Stimulated activated CD8-positive, alpha-beta memory T cell treated with anti-CD3 and anti-CD28 coated beads, Interleukin-7, amount 100 ng/mL, for 4 hours (primary cell): Measurements from ENCODE around the gene GIMAP8.
"Not testable (repeated sequence)": the region's sequence is repeated elsewhere in the genome, so short reads cannot be mapped to it uniquely, and the experiment has no call there.

Experiments used
- DNase-seq, 2 donors: peaks; one replicate each; pipeline ENCODE4 v3.0.0-alpha.2; 2020; ENCODE audit warnings: low read depth in 2 of 2

Gene GIMAP8

DNA sequence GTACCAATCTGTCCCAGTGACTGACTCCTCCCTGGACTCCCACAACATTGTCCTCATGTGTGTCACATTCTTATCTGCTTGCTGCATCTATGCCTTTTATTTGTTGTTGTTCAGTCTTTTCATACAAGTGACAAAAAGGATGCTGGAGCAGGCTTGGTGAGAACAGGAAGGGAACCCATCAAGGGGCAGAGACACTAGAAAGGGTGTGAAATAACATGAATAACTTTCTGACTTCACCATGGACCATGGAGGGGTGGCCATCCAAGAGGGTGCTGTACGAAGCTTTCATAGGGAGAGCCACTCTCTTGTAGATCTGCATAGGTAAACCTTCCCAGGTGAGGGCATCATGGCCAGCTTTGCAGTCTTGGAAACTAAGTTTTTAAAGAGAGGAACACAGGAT, 14.5 kb downstream of the GIMAP8 start:
- DNase-seq: no peak

DNA sequence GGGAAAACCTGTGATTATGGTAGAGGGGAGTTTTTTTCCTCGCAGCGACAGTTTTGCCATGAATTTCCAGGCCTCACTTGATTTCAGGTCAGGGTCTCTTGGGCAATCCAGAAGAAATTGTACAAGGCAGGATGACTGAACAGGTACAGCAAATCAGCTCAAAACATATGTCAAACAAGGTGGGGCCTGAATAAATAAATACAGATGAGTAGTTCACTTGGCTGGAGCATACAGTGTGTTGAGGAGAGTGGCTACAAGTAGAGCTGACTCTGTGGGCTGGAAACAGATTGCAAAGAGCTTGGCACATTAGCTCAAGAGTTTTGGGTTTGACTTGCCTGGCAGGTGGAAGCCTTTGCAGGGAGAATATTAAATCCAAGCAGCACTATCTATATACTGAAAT, 15.0 kb downstream of the GIMAP8 start:
- DNase-seq: no peak

DNA sequence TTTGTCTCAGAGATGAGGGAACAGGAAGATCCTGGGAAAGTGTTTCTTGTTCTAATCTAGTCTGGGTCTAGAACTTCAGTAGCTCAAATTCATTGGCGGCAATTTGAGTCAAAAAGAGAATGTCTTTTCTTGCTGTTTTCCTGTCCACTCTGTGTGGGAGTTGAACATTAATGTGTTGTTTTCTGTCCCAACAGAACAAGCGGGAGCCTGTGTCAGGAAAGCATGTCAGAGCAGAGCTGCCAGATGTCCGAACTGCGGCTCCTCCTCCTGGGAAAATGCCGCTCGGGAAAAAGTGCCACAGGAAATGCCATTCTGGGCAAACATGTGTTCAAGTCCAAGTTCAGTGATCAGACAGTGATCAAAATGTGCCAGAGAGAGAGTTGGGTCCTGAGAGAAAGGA, 16.0 kb downstream of the GIMAP8 start:
- no peak for DNase-seq

DNA sequence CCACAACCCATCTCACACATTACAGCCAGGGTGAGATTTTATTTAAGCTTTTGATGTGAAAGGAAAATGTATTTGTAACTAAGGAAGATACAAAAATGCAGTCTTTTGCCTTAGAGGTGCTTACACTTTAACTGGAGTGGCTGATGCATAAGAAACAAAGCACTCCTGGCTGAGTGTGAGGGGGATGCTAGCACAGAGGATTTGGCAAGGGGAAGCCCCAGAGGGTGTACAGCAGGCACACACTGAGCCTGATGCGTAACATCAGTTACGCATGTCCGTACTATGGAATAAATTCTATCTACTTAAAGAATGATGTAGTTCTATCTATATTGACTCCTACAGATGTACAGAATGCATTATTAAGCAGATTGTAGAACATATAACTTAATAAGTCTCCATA, 17.8 kb downstream of the GIMAP8 start:
- no peak for DNase-seq

DNA sequence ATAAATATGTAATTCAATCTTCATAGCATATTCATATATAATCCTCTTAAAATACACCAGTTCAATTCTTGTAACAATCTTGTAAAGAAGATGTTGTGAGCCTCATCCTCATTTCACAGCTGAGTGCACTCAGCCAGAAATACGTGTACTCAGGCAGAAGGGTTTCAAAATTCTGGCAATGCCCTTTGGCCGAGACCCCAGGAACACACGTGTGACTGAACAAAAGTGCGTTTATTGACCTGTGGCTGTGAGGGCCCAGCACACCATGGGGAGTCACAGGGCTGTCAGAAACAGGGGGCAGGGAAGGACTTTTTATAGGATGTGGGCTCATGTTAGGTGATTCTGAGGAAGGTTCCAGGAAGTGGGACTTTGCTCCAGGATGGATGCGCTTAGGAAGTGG, 21.5 kb downstream of the GIMAP8 start:
- DNase-seq: no peak

DNA sequence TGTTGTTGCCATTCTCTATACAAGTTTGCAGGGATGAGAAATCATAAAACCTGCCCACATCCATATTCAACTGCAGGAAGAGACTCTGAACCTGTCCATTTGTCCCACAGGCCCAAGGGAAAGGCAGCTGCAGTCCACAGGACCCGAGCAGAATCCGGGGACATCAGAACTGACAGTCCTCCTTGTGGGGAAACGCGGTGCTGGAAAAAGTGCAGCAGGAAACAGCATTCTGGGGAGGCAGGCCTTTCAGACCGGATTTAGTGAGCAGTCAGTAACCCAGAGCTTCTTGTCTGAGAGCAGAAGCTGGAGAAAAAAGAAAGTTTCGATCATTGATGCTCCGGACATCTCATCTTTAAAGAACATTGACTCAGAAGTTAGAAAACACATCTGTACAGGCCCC, 23.5 kb downstream of the GIMAP8 start:
- no peak for DNase-seq

DNA sequence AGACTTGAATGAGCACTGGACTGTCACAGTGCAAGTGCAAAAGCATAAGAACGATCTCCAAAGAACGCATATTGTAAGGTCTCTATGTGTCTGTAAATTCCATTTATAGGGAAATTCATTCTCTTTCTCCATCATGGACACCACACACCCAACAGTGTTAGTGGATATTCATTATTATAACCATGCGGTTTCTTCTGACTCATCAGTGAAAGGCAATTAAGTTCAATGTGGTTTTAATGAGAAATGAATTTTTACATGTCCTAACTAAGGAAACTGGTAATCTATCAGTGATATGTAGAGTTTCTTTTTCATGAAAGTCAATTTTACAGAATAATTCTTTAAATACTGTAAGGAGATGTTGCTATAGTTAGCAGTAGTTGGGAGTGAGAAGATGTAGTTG, 25.9 kb downstream of the GIMAP8 start:
- no peak for DNase-seq

DNA sequence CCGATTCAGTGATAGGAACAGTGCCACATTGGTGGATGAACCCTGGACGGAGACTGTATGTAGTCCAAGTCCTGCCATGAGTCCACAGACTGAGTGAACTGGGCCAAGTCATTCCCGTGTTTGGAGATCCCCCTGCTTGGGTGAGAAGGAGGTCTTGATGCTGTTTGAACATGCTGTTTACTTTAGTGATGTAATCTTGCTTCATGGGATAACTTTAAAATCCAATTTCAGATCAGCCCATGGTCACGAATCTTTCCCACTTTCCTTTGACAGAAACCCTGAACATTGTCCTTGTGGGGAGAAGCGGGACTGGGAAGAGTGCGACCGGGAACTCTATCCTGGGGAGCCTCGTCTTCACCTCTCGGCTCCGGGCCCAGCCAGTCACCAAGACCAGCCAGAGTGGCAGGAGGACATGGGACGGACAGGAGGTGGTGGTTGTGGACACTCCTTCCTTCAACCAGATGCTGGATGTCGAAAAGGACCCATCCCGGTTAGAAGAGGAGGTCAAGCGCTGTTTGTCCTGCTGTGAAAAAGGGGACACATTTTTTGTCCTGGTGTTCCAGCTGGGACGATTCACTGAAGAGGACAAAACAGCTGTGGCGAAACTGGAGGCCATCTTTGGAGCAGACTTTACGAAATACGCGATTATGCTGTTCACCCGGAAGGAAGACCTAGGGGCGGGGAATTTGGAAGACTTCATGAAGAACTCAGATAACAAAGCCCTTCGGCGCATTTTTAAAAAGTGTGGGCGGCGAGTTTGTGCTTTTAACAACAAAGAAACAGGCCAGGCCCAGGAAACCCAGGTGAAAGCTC, 26.6 kb downstream of the GIMAP8 start:
- DNase-seq: peak in 1 of 2 donors; percentile 36

DNA sequence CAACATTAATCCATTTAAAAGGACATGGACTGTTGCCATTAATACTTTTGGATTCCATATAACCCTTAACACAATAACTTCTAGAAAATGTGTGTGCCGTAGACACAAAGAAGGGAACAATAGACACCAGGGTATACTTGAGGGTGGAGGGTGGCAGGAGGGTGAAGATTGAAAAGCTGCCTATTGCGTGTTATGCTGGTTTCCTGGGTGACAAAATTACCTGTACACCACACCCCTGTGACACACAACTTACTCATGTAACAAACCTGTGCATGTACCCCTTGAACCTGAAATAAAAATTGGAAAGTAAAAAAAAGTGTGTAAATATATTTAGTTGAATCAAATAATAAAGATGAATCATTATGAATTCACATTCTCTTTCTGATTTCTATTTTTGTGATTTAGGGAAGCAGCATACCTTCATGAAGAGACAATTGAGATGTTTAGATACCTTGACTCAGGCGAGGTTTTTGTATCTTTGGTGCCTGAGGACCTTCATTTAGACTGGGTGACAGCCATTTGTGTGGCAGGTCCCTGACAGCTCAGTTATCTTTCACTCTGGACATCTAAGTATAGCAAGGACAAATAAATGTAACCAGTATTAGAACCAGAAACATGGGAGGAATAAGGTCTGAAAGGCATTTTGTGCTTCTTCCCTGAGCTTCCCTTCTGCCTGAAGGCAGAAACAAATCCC, 28.7 kb downstream of the GIMAP8 start:
- no peak for DNase-seq

DNA sequence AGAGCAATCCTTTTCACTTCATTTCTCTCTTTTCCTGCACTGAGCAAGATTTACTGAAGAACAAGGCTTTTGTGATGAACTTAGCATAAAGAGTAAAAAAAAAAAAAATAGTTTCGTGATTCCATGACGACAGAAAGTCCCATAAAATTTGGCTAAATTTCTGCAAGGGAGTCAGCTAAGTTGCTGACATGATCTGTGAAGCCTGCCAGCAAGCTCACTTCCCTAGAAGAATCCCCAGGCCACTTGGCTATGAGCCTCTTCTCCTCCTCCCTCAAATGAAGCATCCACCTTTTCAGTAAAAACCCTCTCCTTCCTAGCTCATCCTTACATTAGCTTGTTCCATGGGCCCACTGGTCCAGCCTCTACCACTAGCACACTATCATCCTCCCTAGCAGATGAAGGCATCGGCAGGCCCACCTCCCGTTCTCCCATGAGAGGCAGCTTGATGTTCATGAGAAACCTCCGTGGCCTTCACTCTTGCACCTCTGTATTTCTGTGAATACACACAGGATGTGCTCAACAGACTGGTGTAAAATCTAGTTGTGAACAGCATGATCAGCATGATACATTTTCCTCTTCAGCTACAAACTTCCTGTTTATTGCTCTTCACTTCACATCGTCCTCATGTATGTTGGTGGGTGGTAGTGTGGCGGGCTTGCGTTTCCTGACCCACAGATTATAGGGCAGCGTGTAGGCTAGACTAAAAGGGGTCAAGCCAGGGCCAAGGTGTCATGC, 30.9 kb downstream of the GIMAP8 start:
- peak; percentile 35 to 39 for DNase-seq

DNA sequence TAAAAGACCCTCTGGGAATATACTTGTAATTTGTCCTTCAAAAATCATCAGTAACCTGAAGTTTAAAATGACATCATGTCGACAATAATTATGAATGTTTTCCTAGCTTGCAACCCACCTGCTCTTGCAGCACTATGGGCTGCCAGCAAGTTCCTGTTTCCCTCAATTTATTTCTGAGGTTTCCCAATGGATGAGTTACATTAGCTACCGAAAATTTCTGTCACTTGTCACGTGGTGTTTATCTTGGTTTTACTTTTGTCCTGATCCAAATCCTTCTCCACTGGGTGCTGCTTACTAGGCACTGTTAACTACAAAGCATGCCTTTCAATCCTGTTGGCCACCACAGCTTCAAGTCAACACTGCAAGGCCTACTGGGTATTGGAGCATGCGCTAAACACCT, 31.5 kb downstream of the GIMAP8 start:
- DNase-seq: no peak

DNA sequence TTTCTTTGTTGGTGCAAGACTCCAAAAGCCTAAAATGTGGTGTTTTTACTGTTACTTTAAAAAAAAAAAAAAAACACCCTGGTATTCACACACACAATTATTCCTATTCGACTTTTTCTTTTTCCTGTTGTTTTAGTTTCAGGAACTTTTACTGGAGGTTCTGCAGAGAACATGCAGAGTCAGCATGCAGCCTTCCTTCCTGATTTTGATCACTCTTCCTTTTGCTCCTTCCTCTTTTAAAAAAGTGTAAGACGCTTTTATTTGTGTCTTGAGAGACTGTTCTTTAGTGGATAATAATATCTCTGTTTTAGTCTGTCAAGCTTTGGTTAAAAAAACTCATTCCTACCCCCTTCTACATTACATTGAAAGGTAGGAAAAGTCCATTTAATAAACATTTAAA, 33.1 kb downstream of the GIMAP8 start:
- not testable (repeated sequence) for DNase-seq

DNA sequence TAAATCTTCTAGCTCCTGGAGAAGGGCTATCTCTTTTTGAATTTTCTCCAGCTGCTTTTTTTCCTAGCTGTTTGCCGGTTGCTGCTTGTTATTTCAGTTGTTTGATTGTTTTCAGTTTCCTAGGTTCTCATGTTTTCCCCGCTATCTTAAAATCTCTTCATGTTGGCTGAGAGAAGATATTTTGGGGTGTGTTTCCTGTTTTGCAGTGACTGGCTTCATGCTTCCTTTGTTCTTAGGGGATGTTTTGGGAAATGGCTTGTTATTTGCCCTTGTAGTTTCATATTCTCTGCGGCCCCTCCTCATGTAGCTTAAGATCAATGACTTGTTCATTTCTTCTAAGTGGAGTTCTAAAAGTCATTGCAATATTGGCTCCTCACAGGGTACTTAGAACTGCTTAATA, 33.6 kb downstream of the GIMAP8 start:
- not testable (repeated sequence) for DNase-seq

DNA sequence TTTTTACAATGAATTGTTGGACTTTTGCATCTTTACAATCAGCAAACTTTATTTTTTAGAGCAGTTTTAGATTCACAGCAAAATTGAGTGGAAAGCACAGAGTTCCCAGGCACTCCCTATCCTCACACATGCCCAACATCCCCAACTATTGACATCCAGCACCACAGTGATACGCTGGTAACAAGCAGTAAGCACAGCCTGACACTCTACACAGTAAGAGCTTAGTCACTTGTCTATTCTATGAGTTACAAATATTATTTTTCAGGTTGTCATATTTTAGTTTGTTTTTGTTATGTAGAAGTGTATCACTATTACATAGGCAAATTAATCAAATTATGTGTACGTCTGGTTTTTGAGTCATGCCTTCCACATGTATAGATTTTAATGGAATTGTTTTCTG, 37.2 kb downstream of the GIMAP8 start:
- DNase-seq: no peak

DNA sequence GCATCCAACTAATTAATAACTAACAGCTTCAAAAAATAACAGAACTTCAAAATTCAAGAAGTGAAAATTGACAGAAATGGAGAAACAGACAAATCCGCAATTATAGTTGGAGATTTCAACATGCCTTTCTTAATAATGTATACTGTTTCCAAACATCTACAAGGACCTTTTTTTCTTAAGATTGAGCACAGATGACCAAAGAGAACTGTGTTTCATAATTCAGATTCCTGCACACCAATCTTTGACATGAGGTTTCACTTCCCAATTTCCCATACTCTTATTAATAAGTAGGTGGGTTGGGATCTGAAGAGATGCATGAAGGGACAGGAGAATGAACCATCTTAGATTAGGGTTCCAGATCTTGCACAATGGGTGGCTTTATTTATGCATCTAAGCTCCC, 39.4 kb downstream of the GIMAP8 start:
- no peak for DNase-seq

DNA sequence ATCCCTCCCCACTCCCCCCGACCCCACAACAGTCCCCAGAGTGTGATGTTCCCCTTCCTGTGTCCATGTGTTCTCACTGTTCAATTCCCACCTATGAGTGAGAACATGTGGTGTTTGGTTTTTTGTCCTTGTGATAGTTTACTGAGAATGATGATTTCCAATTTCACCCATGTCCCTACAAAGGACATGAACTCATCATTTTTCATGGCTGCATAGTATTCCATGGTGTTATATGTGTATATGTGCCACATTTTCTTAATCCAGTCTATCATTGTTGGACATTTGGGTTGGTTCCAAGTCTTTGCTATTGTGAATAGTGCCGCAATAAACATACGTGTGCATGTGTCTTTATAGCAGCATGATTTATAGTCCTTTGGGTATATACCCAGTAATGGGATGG, 43.0 kb downstream of the GIMAP8 start:
- not testable (repeated sequence) for DNase-seq

DNA sequence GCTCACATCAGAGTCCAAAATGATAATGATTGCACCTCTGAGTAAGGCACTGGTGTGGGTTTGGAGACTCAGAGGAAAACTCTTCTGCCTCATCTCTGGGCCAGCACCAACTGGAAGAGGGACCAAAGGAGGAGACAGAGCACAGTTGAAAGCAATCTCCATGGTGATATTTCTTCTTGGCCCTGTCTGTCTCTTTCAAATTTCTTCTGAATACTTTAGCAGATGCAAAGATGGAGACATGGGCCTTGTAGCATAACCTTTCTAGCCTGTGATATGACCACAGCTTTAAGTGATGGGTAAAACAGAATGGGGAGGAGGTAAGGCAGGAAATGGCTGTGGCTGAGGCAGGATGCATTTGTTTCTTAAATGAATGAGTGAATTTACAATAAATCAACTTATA, 52.1 kb downstream of the GIMAP8 start:
- DNase-seq: no peak

DNA sequence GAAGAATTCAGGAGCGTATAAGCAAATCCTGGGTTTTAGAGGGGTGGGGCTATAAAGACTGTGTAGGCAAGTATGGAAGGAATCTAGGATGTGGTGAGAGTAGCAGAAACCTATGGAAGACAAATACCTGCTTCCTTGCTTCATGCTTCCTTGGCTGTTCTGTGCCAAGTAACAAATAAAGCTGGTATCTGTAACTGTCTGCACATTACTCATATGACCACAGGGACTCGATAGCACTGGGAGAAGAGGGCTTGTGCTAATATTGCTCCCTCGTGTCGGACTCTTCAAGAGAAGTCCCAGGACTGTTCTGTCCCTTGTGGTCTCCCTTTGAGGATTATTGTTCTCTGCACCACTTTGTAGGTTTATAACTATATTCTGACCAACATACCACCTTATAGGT, 52.7 kb downstream of the GIMAP8 start:
- no peak for DNase-seq

DNA sequence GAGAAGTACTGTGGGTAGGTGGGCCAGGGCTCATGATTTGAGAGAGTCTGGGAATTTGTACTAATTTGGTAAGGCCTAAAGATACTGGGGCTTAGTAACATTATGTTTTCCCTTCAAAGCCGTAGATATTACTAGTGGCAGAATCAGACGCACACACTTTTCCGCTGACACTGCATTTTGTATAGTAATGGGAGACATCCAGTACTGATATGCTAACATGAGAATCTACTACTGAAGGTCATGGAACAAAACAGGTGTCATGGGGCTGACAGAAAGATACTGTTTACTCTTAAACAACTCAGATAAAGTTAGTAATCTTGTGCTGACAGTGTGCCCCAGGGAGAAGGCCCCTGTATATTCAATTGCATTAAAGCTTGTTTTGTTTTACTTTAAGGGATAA, 53.2 kb downstream of the GIMAP8 start:
- DNase-seq: no peak

DNA sequence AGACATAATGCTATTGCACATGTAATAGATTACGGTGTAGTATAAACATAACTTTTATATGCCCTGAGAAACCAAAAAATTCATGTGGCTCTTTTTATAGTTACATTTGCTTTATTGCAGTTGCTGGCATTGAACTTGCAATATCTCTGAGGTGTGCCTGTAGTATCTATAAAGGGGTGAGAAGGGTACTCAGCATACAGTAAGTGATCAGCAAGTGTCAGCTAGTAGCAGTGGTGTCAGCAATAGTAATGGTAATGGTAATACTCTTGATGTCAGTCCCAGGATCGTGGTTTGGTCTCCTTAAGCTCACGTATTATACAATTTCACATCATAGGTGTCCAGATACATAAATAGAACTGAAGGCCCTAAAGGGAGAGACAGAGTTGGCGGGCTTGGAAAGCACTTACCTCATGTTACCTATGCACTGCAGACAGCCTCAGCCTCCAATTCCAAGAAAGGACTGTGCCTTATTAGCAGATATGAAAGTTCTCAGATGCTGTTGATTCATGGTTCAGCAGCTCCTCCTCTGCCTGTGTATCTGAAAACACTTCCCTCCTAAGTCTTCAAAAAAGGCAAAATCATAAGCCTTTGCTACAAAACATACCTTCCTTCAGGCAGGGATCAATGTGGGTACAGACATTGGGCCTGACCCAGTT, 57.6 kb downstream of the GIMAP8 start:
- DNase-seq: no peak

DNA sequence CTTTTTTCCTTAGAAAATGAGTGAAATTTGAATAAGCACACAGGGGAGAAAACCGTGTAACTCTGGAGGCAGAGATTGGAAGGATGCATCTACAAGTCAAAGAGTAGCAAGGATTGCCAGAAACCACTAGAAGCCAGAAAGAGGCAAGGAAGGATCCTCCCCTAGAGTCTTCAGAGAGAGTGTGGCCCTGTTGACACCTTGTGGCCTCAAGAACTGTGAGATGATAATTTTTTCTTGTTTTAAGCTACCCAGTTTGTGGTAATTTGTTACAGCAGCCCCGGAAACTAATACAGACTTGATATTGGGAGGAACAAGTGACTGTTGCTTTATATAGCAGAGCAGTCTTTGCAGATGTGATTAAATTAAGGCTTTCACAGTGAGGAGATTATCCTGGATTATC, 60.6 kb downstream of the GIMAP8 start:
- DNase-seq: no peak

DNA sequence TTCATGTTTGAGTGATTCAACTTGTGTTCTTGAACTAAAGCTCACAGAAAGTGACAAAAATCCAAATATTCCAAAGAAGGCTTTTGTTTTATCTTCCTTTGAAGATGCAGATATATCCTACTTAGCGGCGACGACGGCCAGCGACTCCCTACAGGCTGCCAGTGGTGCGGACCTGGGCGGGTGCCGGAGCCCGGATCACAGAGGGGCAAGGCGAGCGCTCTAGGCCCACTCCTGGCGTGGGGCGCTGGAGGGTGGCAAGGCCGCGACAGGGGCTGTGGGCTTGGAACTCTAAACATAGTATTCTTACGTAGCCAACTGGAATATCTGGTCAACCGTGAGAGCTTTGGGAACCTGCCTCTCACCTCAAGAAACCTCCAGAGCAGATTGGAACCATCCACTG, 63.3 kb downstream of the GIMAP8 start:
- DNase-seq: no peak
